Mucosa of descending colon (tissue), 3 donors: ENCODE results near the gene SMURF1. TPM values are rescaled to one million over a fixed set of nuclear protein-coding genes. Genes with fewer than 3 reads are reported as not detected.

Experiments
- ATAC-seq: fragments of 200-7000 bp; cut with Tn5 transposase; one replicate; pipeline ENCODE4 v1.9.1; 2020; ENCODE audit warnings: mild to moderate bottlenecking, moderate library complexity
- DNase-seq, 3 donors: peaks; one replicate each; pipeline ENCODE4 v3.0.0-alpha.2; 2020
- H3K36me3 ChIP-seq: fragments of 200-600 bp; one replicate; pipeline ENCODE4 v1.8.0; 2021; ENCODE audit warnings: low read depth, mild to moderate bottlenecking
- H3K4me1 ChIP-seq: fragments of 200-600 bp; one replicate; pipeline ENCODE4 v1.8.0; 2021; ENCODE audit warnings: low read depth, mild to moderate bottlenecking
- H3K4me3 ChIP-seq: fragments of 200-600 bp; one replicate; pipeline ENCODE4 v1.8.0; 2021; ENCODE audit warnings: mild to moderate bottlenecking
- H3K9me3 ChIP-seq: fragments of 200-600 bp; one replicate; pipeline ENCODE4 v1.8.0; 2021; ENCODE audit warnings: mild to moderate bottlenecking
- CTCF ChIP-seq: fragments of 200-600 bp; IDR thresholded peaks from one replicate; pipeline ENCODE4 v1.8.0; 2022; ENCODE audit warnings: antibody characterized with exemption, mild to moderate bottlenecking
- intact Hi-C, 2 donors: fragments of 100-400 bp; cut with DNase I in 1 of 2; cut with micrococcal nuclease in 1 of 2; formaldehyde crosslinking; loops; one replicate each; pipeline versions ENCODE4 v1.11.0 to v1.11.1; 2022; cut with DNase I, micrococcal nuclease
- total RNA-seq, 3 donors: library from RNA; stranded (reverse); fragmentation: NEBNext Ultra II Directional in 2 of 3; extraction: Animal tissue kit (Norgen Biotek cat#: 25700) in 2 of 3; gene quantifications; one replicate each; pipeline versions ENCODE4 v1.2.1 to v1.2.4, GENCODE V29; 2021 to 2023
- donor health status: DM: no; HTN: no; CAD: no; lungs with moderate emphysema.
- donor health status: DM: no; HTN: no; CAD: no.
- donor health status: DM: no; HTN: yes; CAD: no.

Gene SMURF1
- total RNA-seq, 3 donors from 2014 or later = 28.4 to 36.0 (median 31.2) TPM

GRCh38 chr7:99008921-99009530 is 134.9 kb downstream of the SMURF1 start:
- no peak for TF ChIP-seq CTCF
- intact Hi-C loops = no loop called here
- no peak for DNase-seq

GRCh38 chr7:99008181-99008631 is 135.7 kb downstream of the SMURF1 start:
- H3K9me3 ChIP-seq = no peaks in the 10 kb centered on the region
- no peak for DNase-seq
- no peak for ATAC-seq
- H3K4me3 ChIP-seq = no peak overlapping the region
- no peaks in the 10 kb centered on the region for H3K4me1 ChIP-seq
- intact Hi-C loops = no loop called here
- no peak for TF ChIP-seq CTCF
- peaks cover 24% of the 10 kb centered on the region for H3K36me3 ChIP-seq

More at GRCh38 chr7:99008921-99009530, 134.9 kb downstream of the SMURF1 start:
- no peaks in the 10 kb centered on the region for H3K9me3 ChIP-seq
- peaks cover 29% of the 10 kb centered on the region for H3K36me3 ChIP-seq
- no peak overlapping the region for H3K4me3 ChIP-seq
- no peaks in the 10 kb centered on the region for H3K4me1 ChIP-seq
- ATAC-seq = no peak

- intact Hi-C loops = no loop called here
- ATAC-seq = no peak
- no peaks in the 10 kb centered on the region for H3K4me1 ChIP-seq
- no peak for DNase-seq
- no peaks in the 10 kb centered on the region for H3K9me3 ChIP-seq
- no peak for TF ChIP-seq CTCF
- H3K4me3 ChIP-seq = no peak overlapping the region
- peaks cover 19% of the 10 kb centered on the region for H3K36me3 ChIP-seq
Measured at GRCh38 chr7:99006739-99007424, 137.0 kb downstream of the SMURF1 start.

GRCh38 chr7:99005776-99006175 is 138.1 kb downstream of the SMURF1 start:
- intact Hi-C loops = no loop called here
- TF ChIP-seq CTCF = no peak
- ATAC-seq = no peak

GRCh38 chr7:99004781-99005500 is 139.0 kb downstream of the SMURF1 start:
- ATAC-seq = no peak
- Histone ChIP-seq H3K9me3 (no peaks in the 10 kb centered on the region), H3K4me1 (no peaks in the 10 kb centered on the region), H3K4me3 (no peak overlapping the region), H3K36me3 (peaks cover 19% of the 10 kb centered on the region)
- no peak for DNase-seq
- intact Hi-C loops = no loop called here
- TF ChIP-seq CTCF = no peak

More at GRCh38 chr7:99005776-99006175, 138.1 kb downstream of the SMURF1 start:
- Histone ChIP-seq H3K9me3 (no peaks in the 10 kb centered on the region), H3K36me3 (peaks cover 14% of the 10 kb centered on the region), H3K4me3 (no peak overlapping the region), H3K4me1 (no peaks in the 10 kb centered on the region)
- DNase-seq = peak in 1 of 3 donors; percentile 28
